ENCODE data around the gene F8.
"Not testable (repeated sequence)": the region's sequence is repeated elsewhere in the genome, so short reads cannot be mapped to it uniquely, and the experiment has no call there.

F8 gene

DNA sequence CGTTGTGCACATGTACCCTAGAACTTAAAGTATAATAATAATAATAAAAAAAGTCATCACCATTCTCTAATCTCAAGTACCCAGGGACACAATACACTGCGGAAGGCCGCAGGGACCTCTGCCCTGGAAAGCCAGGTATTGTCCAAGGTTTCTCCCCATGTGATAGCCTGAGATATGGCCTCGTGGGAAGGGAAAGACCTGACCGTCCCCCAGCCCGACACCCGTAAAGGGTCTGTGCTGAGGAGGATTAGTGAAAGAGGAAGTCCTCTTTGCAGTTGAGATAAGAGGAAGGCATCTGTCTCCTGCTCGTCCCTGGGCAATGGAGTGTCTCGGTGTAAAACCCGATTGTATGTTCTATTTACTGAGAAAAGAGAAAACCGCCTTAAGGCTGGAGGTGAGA, 112.0 kb downstream of the F8 start:
- H2AK5ac ChIP-seq (ENCODE audit: low read length); H3K9me3 ChIP-seq (ENCODE audit: insufficient read depth, low read depth, low read length); H2BK120ac ChIP-seq (ENCODE audit: insufficient read depth, low read length, poor library complexity); H3K4ac ChIP-seq (ENCODE audit: low read depth, low read length); H3K79me2 ChIP-seq (ENCODE audit: control insufficient read depth, insufficient read depth, low read length, poor library complexity); H3K36me3 ChIP-seq (ENCODE audit: control insufficient read depth in 1 of 2, insufficient read depth in 2 of 2, low read length in 2 of 2); H4K8ac ChIP-seq (ENCODE audit: low read depth, low read length); H3K18ac ChIP-seq (ENCODE audit: low read length); H3K23ac ChIP-seq (ENCODE audit: low read length); H3K9ac ChIP-seq (ENCODE audit: low read length); DNase-seq; H3K27ac ChIP-seq (ENCODE audit: low read depth, low read length); H2BK5ac ChIP-seq (ENCODE audit: low read depth, low read length, poor library complexity); H4K91ac ChIP-seq (ENCODE audit: low read depth, low read length); H2BK12ac ChIP-seq (ENCODE audit: low read length); H3K4me2 ChIP-seq (ENCODE audit: low read length); H2AFZ ChIP-seq (ENCODE audit: insufficient read depth, low read length, poor library complexity); H3K27me3 ChIP-seq (ENCODE audit: insufficient read depth, low read length); H4K12ac ChIP-seq (ENCODE audit: low read depth, low read length); H3K79me1 ChIP-seq (ENCODE audit: low read length); H3K14ac ChIP-seq (ENCODE audit: low read length); H3K4me1 ChIP-seq (ENCODE audit: control insufficient read depth in 1 of 2, insufficient read depth in 2 of 2, low read length in 2 of 2); H3K4me3 ChIP-seq (ENCODE audit: low read depth, low read length): not testable (repeated sequence)
- no CpG with 5 or more reads among the region's 11 CpGs for WGBS (ENCODE audit: extremely low coverage, insufficient coverage, insufficient read length)

DNA sequence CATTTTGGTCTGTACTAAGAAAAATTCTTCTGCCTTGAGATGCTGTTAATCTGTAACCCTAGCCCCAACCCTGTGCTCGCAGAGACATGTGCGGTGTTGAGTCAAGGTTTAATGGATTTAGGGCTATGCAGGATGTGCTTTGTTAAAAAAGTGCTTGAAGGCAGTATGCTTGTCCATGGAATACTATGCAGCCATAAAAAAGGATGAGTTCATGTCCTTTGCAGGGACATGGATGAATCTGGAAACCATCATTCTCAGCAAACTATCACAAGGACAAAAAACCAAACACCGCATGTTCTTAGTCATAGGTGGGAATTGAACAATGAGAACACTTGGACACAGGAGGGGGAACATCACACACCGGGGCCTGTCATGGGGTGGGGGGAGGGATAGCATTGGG, 112.5 kb downstream of the F8 start:
- H3K4ac ChIP-seq (ENCODE audit: low read depth, low read length); H2BK12ac ChIP-seq (ENCODE audit: low read length); H2AFZ ChIP-seq (ENCODE audit: insufficient read depth, low read length, poor library complexity); DNase-seq; H3K23ac ChIP-seq (ENCODE audit: low read length); H2AK5ac ChIP-seq (ENCODE audit: low read length); H3K4me2 ChIP-seq (ENCODE audit: low read length); H3K79me2 ChIP-seq (ENCODE audit: control insufficient read depth, insufficient read depth, low read length, poor library complexity); H3K9me3 ChIP-seq (ENCODE audit: insufficient read depth, low read depth, low read length); H2BK5ac ChIP-seq (ENCODE audit: low read depth, low read length, poor library complexity); H3K4me3 ChIP-seq (ENCODE audit: low read depth, low read length); H4K12ac ChIP-seq (ENCODE audit: low read depth, low read length); H4K91ac ChIP-seq (ENCODE audit: low read depth, low read length); H3K36me3 ChIP-seq (ENCODE audit: control insufficient read depth in 1 of 2, insufficient read depth in 2 of 2, low read length in 2 of 2); H2BK120ac ChIP-seq (ENCODE audit: insufficient read depth, low read length, poor library complexity); H3K27me3 ChIP-seq (ENCODE audit: insufficient read depth, low read length); H3K4me1 ChIP-seq (ENCODE audit: control insufficient read depth in 1 of 2, insufficient read depth in 2 of 2, low read length in 2 of 2); H4K8ac ChIP-seq (ENCODE audit: low read depth, low read length); H3K14ac ChIP-seq (ENCODE audit: low read length); H3K27ac ChIP-seq (ENCODE audit: low read depth, low read length); H3K9ac ChIP-seq (ENCODE audit: low read length); H3K79me1 ChIP-seq (ENCODE audit: low read length); H3K18ac ChIP-seq (ENCODE audit: low read length): not testable (repeated sequence)
- WGBS (ENCODE audit: extremely low coverage, insufficient coverage, insufficient read length): no CpG with 5 or more reads among the region's 4 CpGs

DNA sequence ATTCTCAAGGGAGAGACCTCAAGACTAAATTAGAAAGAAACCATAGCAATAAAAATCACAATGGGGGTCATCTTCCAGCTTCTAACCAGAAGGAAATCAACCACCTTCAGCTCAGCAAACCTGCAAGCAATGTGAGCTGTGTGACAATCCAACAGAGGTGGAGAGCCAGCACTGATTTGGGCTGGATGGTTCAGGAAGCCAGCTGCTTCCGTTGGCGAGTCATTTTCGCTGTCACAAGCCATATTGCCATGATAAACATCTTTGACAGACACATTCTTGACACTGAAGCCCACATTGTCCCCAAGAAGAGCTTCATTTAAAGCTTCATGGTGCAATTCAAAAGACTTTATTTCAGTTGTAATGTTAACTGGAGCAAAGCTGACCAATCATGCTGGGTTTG, 113.7 kb downstream of the F8 start:
- Histone ChIP-seq H2BK5ac (ENCODE audit: low read depth, low read length, poor library complexity) (no peak overlapping the region), H3K4me1 (ENCODE audit: control insufficient read depth in 1 of 2, insufficient read depth in 2 of 2, low read length in 2 of 2) (no peaks in the 10 kb centered on the region), H3K4ac (ENCODE audit: low read depth, low read length) (no peak overlapping the region), H3K79me2 (ENCODE audit: control insufficient read depth, insufficient read depth, low read length, poor library complexity) (no peaks in the 10 kb centered on the region), H3K23ac (ENCODE audit: low read length) (no peak overlapping the region), H4K8ac (ENCODE audit: low read depth, low read length) (no peak overlapping the region), H2AK5ac (ENCODE audit: low read length) (no peak overlapping the region), H3K79me1 (ENCODE audit: low read length) (no peaks in the 10 kb centered on the region), H3K27me3 (ENCODE audit: insufficient read depth, low read length) (no peaks in the 10 kb centered on the region), H4K91ac (ENCODE audit: low read depth, low read length) (no peak overlapping the region), H3K27ac (ENCODE audit: low read depth, low read length) (no peak overlapping the region), H3K9ac (ENCODE audit: low read length) (no peak overlapping the region), H3K14ac (ENCODE audit: low read length) (no peak overlapping the region), H3K18ac (ENCODE audit: low read length) (no peak overlapping the region), H3K9me3 (ENCODE audit: insufficient read depth, low read depth, low read length) (no peaks in the 10 kb centered on the region), H2AFZ (ENCODE audit: insufficient read depth, low read length, poor library complexity) (no peak overlapping the region), H3K4me3 (ENCODE audit: low read depth, low read length) (no peak overlapping the region), H2BK120ac (ENCODE audit: insufficient read depth, low read length, poor library complexity) (no peak overlapping the region), H2BK12ac (ENCODE audit: low read length) (no peak overlapping the region), H3K4me2 (ENCODE audit: low read length) (no peak overlapping the region), H3K36me3 (ENCODE audit: control insufficient read depth in 1 of 2, insufficient read depth in 2 of 2, low read length in 2 of 2) (no peaks in the 10 kb centered on the region), H4K12ac (ENCODE audit: low read depth, low read length) (no peak overlapping the region)
- DNase-seq: no peak
- WGBS (ENCODE audit: extremely low coverage, insufficient coverage, insufficient read length): no CpG with 5 or more reads among the region's 3 CpGs

DNA sequence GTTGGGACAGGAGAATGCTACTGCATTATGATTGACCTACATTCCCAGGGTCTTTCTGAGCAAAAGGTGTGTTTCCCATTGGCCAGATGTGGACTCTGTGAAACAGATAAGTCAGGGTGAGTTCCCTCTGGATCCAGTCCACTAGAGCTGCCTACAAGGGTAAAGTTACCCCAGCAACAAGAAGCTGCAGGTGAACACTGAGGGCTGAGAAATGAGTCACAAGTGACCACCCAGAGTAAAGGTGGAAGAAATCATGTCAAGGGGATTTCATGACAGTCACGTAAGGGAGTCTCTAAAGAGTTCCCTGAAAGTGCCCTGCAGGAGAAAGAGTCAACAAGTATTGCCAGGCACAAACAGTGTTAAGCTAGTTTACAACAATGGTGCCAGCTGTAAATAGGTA, 120.1 kb downstream of the F8 start:
- H2AFZ ChIP-seq (ENCODE audit: insufficient read depth, low read length, poor library complexity): no peak overlapping the region
- no peaks in the 10 kb centered on the region for H3K36me3 ChIP-seq (ENCODE audit: control insufficient read depth in 1 of 2, insufficient read depth in 2 of 2, low read length in 2 of 2)
- H2BK5ac ChIP-seq (ENCODE audit: low read depth, low read length, poor library complexity): no peak overlapping the region
- no peak overlapping the region for H3K27ac ChIP-seq (ENCODE audit: low read depth, low read length)
- no peak overlapping the region for H3K18ac ChIP-seq (ENCODE audit: low read length)
- no peak overlapping the region for H3K14ac ChIP-seq (ENCODE audit: low read length)
- no peak overlapping the region for H4K12ac ChIP-seq (ENCODE audit: low read depth, low read length)
- no peaks in the 10 kb centered on the region for H3K79me2 ChIP-seq (ENCODE audit: control insufficient read depth, insufficient read depth, low read length, poor library complexity)
- no peaks in the 10 kb centered on the region for H3K79me1 ChIP-seq (ENCODE audit: low read length)
- no peak overlapping the region for H4K8ac ChIP-seq (ENCODE audit: low read depth, low read length)
- H3K4ac ChIP-seq (ENCODE audit: low read depth, low read length): no peak overlapping the region
- H3K4me1 ChIP-seq (ENCODE audit: control insufficient read depth in 1 of 2, insufficient read depth in 2 of 2, low read length in 2 of 2): no peaks in the 10 kb centered on the region
- no peak overlapping the region for H3K9ac ChIP-seq (ENCODE audit: low read length)
- no peak overlapping the region for H2BK120ac ChIP-seq (ENCODE audit: insufficient read depth, low read length, poor library complexity)
- no CpG with 5 or more reads among the region's 1 CpG for WGBS (ENCODE audit: extremely low coverage, insufficient coverage, insufficient read length)
- DNase-seq: no peak
- no peaks in the 10 kb centered on the region for H3K9me3 ChIP-seq (ENCODE audit: insufficient read depth, low read depth, low read length)
- H3K4me3 ChIP-seq (ENCODE audit: low read depth, low read length): no peak overlapping the region
- H2AK5ac ChIP-seq (ENCODE audit: low read length): no peak overlapping the region
- H3K23ac ChIP-seq (ENCODE audit: low read length): no peak overlapping the region
- no peak overlapping the region for H2BK12ac ChIP-seq (ENCODE audit: low read length)
- no peak overlapping the region for H4K91ac ChIP-seq (ENCODE audit: low read depth, low read length)
- no peaks in the 10 kb centered on the region for H3K27me3 ChIP-seq (ENCODE audit: insufficient read depth, low read length)
- H3K4me2 ChIP-seq (ENCODE audit: low read length): no peak overlapping the region

Data from trophoblast cell (in vitro differentiated cells and primary cell).